Measurements from ENCODE around the gene PLS1. TPM values are rescaled to one million over a fixed set of nuclear protein-coding genes. Genes with fewer than 3 reads are reported as not detected.

The PLS1 gene
- total and polyA plus RNA-seq, 4 experiments from 2014 or later: 2.7 to 6.2 (median 4.0) TPM

DNA sequence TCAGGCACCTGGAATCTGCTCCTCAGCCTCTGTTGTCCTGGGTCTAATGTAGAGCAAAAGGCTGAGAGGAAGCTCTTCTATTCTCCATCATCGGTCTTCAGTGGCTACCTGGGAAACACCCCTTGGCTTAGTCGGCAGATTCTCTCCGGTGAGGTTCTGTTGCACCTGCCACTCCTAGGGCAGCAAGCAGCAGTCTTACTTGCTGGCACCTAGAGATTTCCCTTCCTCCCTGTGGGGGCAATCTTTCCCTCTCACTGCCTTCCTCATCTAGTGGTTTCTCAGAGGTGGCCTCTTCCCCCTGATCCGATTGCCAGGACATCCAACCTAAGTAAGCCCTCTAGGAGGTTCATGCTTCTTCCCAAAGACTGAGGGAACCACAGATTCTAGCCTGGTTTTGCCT lies 60.8 kb downstream of the PLS1 start:
- H3K27me3 Mint-ChIP-seq: no peaks in the 10 kb centered on the region
- H3K4me1 ChIP-seq (ENCODE audit: insufficient read depth, low read length): no peaks in the 10 kb centered on the region
- no peaks in the 10 kb centered on the region for H3K27me3 ChIP-seq (ENCODE audit: insufficient read depth, low read length)
- POLR2A ChIA-PET (ENCODE audit: partially characterized antibody): no interaction called here
- no peaks in the 10 kb centered on the region for H3K4me1 Mint-ChIP-seq
- no peak overlapping the region for H3K4me3 ChIP-seq (ENCODE audit: low read length in 2 of 2)
- H3K27ac ChIP-seq (ENCODE audit: low read depth, low read length): no peak overlapping the region
- H3K9me3 Mint-ChIP-seq: no peaks in the 10 kb centered on the region
- H3K27ac Mint-ChIP-seq: no peak overlapping the region
- CTCF ChIA-PET (ENCODE audit: partially characterized antibody): no interaction called here
- no peak for DNase-seq
- no peaks in the 10 kb centered on the region for H3K9me3 ChIP-seq (ENCODE audit: control insufficient read depth in 1 of 2, low read length in 2 of 2)
- H3K36me3 Mint-ChIP-seq: no peaks in the 10 kb centered on the region
- no peaks in the 10 kb centered on the region for H3K36me3 ChIP-seq (ENCODE audit: insufficient read depth, low read length)
- H3K4me3 Mint-ChIP-seq: no peak overlapping the region
- intact Hi-C loops (cut with micrococcal nuclease): no loop called here

DNA sequence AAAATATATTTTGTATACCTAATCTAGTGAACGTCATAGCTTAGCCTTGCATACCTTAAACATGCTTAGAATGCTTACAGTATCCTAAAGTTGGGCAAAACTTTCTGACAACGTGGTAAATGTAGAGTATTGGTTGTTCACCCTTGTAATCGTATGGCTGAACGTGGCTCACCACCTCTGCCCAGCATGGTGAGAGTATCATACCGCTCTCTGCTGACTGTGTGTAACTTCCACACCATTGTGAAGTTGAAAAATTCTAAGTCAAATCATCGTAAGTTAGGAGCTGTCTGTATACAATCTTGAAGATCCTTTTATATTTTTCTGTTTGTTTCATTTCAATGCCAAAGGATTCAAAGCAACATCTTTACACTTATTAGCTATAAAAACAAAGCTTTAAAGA lies 64.2 kb downstream of the PLS1 start:
- Histone ChIP-seq H3K36me3 (ENCODE audit: insufficient read depth, low read length) (no peaks in the 10 kb centered on the region), H3K9me3 (ENCODE audit: control insufficient read depth in 1 of 2, low read length in 2 of 2) (no peaks in the 10 kb centered on the region), H3K4me1 (ENCODE audit: insufficient read depth, low read length) (no peaks in the 10 kb centered on the region), H3K27ac (ENCODE audit: low read depth, low read length) (no peak overlapping the region), H3K27me3 (ENCODE audit: insufficient read depth, low read length) (no peaks in the 10 kb centered on the region), H3K4me3 (ENCODE audit: low read length in 2 of 2) (no peak overlapping the region)
- H3K36me3 Mint-ChIP-seq: no peaks in the 10 kb centered on the region
- DNase-seq: no peak
- no peak overlapping the region for H3K27ac Mint-ChIP-seq
- no peaks in the 10 kb centered on the region for H3K9me3 Mint-ChIP-seq
- no peaks in the 10 kb centered on the region for H3K27me3 Mint-ChIP-seq
- intact Hi-C loops (cut with micrococcal nuclease): no loop called here
- CTCF ChIA-PET (ENCODE audit: partially characterized antibody): no interaction called here
- H3K4me1 Mint-ChIP-seq: no peaks in the 10 kb centered on the region
- POLR2A ChIA-PET (ENCODE audit: partially characterized antibody): no interaction called here
- no peak overlapping the region for H3K4me3 Mint-ChIP-seq

GRCh38 chr3:142660893-142661292 lies 64.7 kb downstream of the PLS1 start:
- Histone ChIP-seq H3K27ac (ENCODE audit: low read depth, low read length) (no peak overlapping the region), H3K4me1 (ENCODE audit: insufficient read depth, low read length) (no peaks in the 10 kb centered on the region), H3K4me3 (ENCODE audit: low read length in 2 of 2) (no peak overlapping the region), H3K36me3 (ENCODE audit: insufficient read depth, low read length) (no peaks in the 10 kb centered on the region), H3K9me3 (ENCODE audit: control insufficient read depth in 1 of 2, low read length in 2 of 2) (no peaks in the 10 kb centered on the region), H3K27me3 (ENCODE audit: insufficient read depth, low read length) (no peaks in the 10 kb centered on the region)
- Mint-ChIP-seq H3K4me3 (no peak overlapping the region), H3K27ac (no peak overlapping the region), H3K4me1 (no peaks in the 10 kb centered on the region), H3K27me3 (no peaks in the 10 kb centered on the region), H3K9me3 (no peaks in the 10 kb centered on the region), H3K36me3 (no peaks in the 10 kb centered on the region)
- ChIA-PET CTCF (ENCODE audit: partially characterized antibody) (no interaction called here), POLR2A (ENCODE audit: partially characterized antibody) (no interaction called here)
- DNase-seq: no peak
- intact Hi-C loops (cut with micrococcal nuclease): no loop called here

DNA sequence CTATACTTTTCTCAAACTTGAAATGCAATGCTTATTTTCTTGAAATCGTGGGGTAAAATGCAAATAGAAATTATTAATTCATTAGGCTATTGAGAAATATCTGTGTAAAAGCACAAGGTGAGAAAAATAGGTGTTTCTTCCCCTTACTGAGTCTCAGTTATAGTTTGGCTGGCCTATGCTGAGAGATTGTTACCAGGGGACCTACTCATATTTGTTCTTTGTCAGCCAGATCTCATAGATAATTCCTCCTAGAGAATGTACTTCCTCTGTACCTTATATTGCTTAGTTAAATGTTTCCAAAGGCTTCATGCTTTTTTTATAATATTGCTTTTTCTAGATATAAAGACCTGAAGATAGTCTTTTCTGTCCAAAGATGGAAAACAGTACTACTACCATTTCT lies 67.7 kb downstream of the PLS1 start:
- Mint-ChIP-seq H3K9me3 (no peaks in the 10 kb centered on the region), H3K27me3 (no peaks in the 10 kb centered on the region), H3K4me1 (no peaks in the 10 kb centered on the region), H3K27ac (no peak overlapping the region), H3K4me3 (no peak overlapping the region), H3K36me3 (no peaks in the 10 kb centered on the region)
- CTCF ChIA-PET (ENCODE audit: partially characterized antibody): no interaction called here
- no peak for DNase-seq
- Histone ChIP-seq H3K36me3 (ENCODE audit: insufficient read depth, low read length) (no peaks in the 10 kb centered on the region), H3K4me1 (ENCODE audit: insufficient read depth, low read length) (no peaks in the 10 kb centered on the region), H3K9me3 (ENCODE audit: control insufficient read depth in 1 of 2, low read length in 2 of 2) (no peaks in the 10 kb centered on the region), H3K27ac (ENCODE audit: low read depth, low read length) (no peak overlapping the region), H3K4me3 (ENCODE audit: low read length in 2 of 2) (no peak overlapping the region), H3K27me3 (ENCODE audit: insufficient read depth, low read length) (no peaks in the 10 kb centered on the region)
- intact Hi-C loops (cut with micrococcal nuclease): no loop called here
- POLR2A ChIA-PET (ENCODE audit: partially characterized antibody): no interaction called here

GRCh38 chr3:142664311-142664710 lies 68.1 kb downstream of the PLS1 start:
- Histone ChIP-seq H3K27ac (ENCODE audit: low read depth, low read length) (no peak overlapping the region), H3K4me3 (ENCODE audit: low read length in 2 of 2) (no peak overlapping the region), H3K36me3 (ENCODE audit: insufficient read depth, low read length) (no peaks in the 10 kb centered on the region), H3K27me3 (ENCODE audit: insufficient read depth, low read length) (no peaks in the 10 kb centered on the region), H3K9me3 (ENCODE audit: control insufficient read depth in 1 of 2, low read length in 2 of 2) (no peaks in the 10 kb centered on the region), H3K4me1 (ENCODE audit: insufficient read depth, low read length) (no peaks in the 10 kb centered on the region)
- no peaks in the 10 kb centered on the region for H3K4me1 Mint-ChIP-seq
- POLR2A ChIA-PET (ENCODE audit: partially characterized antibody): no interaction called here
- no peaks in the 10 kb centered on the region for H3K9me3 Mint-ChIP-seq
- H3K27me3 Mint-ChIP-seq: no peaks in the 10 kb centered on the region
- H3K36me3 Mint-ChIP-seq: no peaks in the 10 kb centered on the region
- CTCF ChIA-PET (ENCODE audit: partially characterized antibody): no interaction called here
- no peak overlapping the region for H3K4me3 Mint-ChIP-seq
- intact Hi-C loops (cut with micrococcal nuclease): no loop called here
- no peak overlapping the region for H3K27ac Mint-ChIP-seq
- no peak for DNase-seq

- Histone ChIP-seq H3K36me3 (ENCODE audit: insufficient read depth, low read length) (no peaks in the 10 kb centered on the region), H3K9me3 (ENCODE audit: control insufficient read depth in 1 of 2, low read length in 2 of 2) (no peaks in the 10 kb centered on the region), H3K27me3 (ENCODE audit: insufficient read depth, low read length) (no peaks in the 10 kb centered on the region), H3K27ac (ENCODE audit: low read depth, low read length) (no peak overlapping the region), H3K4me1 (ENCODE audit: insufficient read depth, low read length) (no peaks in the 10 kb centered on the region), H3K4me3 (ENCODE audit: low read length in 2 of 2) (no peak overlapping the region)
- Mint-ChIP-seq H3K27me3 (no peaks in the 10 kb centered on the region), H3K4me3 (no peak overlapping the region), H3K9me3 (no peaks in the 10 kb centered on the region), H3K36me3 (no peaks in the 10 kb centered on the region), H3K27ac (no peak overlapping the region), H3K4me1 (no peaks in the 10 kb centered on the region)
- ChIA-PET POLR2A (ENCODE audit: partially characterized antibody) (no interaction called here), CTCF (ENCODE audit: partially characterized antibody) (no interaction called here)
- intact Hi-C loops (cut with micrococcal nuclease): no loop called here
- DNase-seq: no peak
Observed at GRCh38 chr3:142664819-142665218, 68.6 kb downstream of the PLS1 start.

DNA sequence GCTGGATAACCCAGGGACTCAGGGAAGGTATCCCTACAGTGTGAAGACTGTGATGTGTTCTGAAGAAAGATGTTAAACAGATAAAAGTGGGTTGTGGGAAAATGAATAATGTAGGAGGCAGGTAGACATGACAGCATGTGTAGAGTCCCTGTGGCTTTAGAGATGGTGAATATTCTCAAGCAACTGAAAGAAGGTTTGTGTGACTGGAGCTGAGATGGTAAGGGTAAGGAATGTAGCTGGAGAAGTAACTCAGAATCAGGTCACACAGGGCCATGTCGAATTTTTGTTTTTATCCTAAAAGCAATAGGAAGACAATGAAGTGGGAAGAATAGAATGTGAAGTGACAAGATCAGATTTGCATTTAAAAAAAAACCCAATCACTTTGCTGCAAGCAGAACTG lies 73.9 kb downstream of the PLS1 start:
- CTCF ChIA-PET (ENCODE audit: partially characterized antibody): no interaction called here
- Histone ChIP-seq H3K4me3 (ENCODE audit: low read length in 2 of 2) (no peak overlapping the region), H3K27me3 (ENCODE audit: insufficient read depth, low read length) (no peaks in the 10 kb centered on the region), H3K27ac (ENCODE audit: low read depth, low read length) (no peak overlapping the region), H3K9me3 (ENCODE audit: control insufficient read depth in 1 of 2, low read length in 2 of 2) (no peaks in the 10 kb centered on the region), H3K4me1 (ENCODE audit: insufficient read depth, low read length) (no peaks in the 10 kb centered on the region), H3K36me3 (ENCODE audit: insufficient read depth, low read length) (no peaks in the 10 kb centered on the region)
- Mint-ChIP-seq H3K4me3 (no peak overlapping the region), H3K4me1 (no peaks in the 10 kb centered on the region), H3K27me3 (no peaks in the 10 kb centered on the region), H3K9me3 (no peaks in the 10 kb centered on the region), H3K36me3 (peaks cover 0 to 13% of the 10 kb centered on the region in 2 donors), H3K27ac (no peak overlapping the region)
- POLR2A ChIA-PET (ENCODE audit: partially characterized antibody): no interaction called here
- intact Hi-C loops (cut with micrococcal nuclease): no loop called here
- no peak for DNase-seq

- no peak for DNase-seq
- Histone ChIP-seq H3K4me3 (ENCODE audit: low read length in 2 of 2) (no peak overlapping the region), H3K9me3 (ENCODE audit: control insufficient read depth in 1 of 2, low read length in 2 of 2) (no peaks in the 10 kb centered on the region), H3K27ac (ENCODE audit: low read depth, low read length) (no peak overlapping the region), H3K4me1 (ENCODE audit: insufficient read depth, low read length) (no peaks in the 10 kb centered on the region), H3K36me3 (ENCODE audit: insufficient read depth, low read length) (no peaks in the 10 kb centered on the region), H3K27me3 (ENCODE audit: insufficient read depth, low read length) (no peaks in the 10 kb centered on the region)
- no peaks in the 10 kb centered on the region for H3K27me3 Mint-ChIP-seq
- intact Hi-C loops (cut with micrococcal nuclease): no loop called here
- H3K9me3 Mint-ChIP-seq: no peaks in the 10 kb centered on the region
- H3K27ac Mint-ChIP-seq: no peak overlapping the region
- H3K36me3 Mint-ChIP-seq: peaks cover 0 to 16% of the 10 kb centered on the region in 2 donors
- ChIA-PET CTCF (ENCODE audit: partially characterized antibody) (no interaction called here), POLR2A (ENCODE audit: partially characterized antibody) (no interaction called here)
- no peaks in the 10 kb centered on the region for H3K4me1 Mint-ChIP-seq
- no peak overlapping the region for H3K4me3 Mint-ChIP-seq
Observed at GRCh38 chr3:142676151-142676550, 80.0 kb downstream of the PLS1 start.
